ENCODE results near the gene UNCX. TPM values are rescaled to one million over a fixed set of nuclear protein-coding genes. Genes with fewer than 3 reads are reported as not detected.

The UNCX gene
- total RNA-seq, 6 experiments from 2014 or later = not detected

DNA sequence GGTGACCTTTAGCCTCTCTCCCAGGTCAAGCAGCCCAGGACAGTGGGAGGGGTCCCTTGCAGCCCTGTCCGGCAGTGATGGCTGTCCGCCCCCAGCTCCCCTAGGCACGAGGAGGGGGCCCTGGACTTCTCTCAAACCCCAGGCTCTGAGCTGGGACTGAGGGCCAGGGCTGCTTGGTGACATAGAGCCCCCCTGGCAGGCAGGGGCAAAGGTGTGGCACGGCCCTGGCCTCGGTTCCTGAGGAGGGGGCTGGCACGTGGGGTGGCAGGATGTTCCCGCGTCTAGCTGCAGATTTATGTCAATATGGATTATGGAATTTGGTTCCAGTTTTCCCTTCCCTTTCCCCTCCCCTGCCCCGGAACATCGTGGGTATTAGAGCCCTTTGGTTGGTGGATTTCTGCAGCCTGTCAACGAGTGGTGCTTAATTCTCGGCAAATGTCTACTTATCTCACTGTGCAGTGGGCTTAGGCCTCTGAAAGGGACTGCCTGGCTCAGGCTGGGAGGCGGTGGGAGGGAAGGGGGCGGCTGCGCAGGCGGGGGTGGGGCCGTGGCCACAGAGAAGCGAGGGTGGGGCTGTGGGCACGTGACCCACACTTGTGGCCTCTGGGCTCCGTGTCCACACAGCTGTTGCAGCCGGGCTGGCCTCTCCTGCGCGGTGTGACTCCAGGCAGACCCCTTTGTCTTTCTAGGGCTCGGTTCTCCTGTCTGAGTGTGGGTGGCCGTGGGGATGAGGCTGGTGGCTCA lies 19.3 kb downstream of the UNCX start:
- intact Hi-C loops (cut with DNase I) = no loop called here
- Histone ChIP-seq H3K4me1 (no peaks in the 10 kb centered on the region), H3K9me3 (no peaks in the 10 kb centered on the region), H3K36me3 (no peaks in the 10 kb centered on the region), H3K27me3 (peaks cover 0 to 15% of the 10 kb centered on the region in 2 donors), H3K27ac (no peak overlapping the region), H3K4me3 (no peak overlapping the region)
- TF ChIP-seq, protein P1, sequence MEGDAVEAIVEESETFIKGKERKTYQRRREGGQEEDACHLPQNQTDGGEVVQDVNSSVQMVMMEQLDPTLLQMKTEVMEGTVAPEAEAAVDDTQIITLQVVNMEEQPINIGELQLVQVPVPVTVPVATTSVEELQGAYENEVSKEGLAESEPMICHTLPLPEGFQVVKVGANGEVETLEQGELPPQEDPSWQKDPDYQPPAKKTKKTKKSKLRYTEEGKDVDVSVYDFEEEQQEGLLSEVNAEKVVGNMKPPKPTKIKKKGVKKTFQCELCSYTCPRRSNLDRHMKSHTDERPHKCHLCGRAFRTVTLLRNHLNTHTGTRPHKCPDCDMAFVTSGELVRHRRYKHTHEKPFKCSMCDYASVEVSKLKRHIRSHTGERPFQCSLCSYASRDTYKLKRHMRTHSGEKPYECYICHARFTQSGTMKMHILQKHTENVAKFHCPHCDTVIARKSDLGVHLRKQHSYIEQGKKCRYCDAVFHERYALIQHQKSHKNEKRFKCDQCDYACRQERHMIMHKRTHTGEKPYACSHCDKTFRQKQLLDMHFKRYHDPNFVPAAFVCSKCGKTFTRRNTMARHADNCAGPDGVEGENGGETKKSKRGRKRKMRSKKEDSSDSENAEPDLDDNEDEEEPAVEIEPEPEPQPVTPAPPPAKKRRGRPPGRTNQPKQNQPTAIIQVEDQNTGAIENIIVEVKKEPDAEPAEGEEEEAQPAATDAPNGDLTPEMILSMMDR (IDR thresholded peaks at IDR 0.05) = no peak
- no peak for TF ChIP-seq POLR2A (IDR thresholded peaks at IDR 0.05)
- peak in 1 of 3 donors; percentile 29 for DNase-seq
- 27% methylated on average over 11 of the region's 25 CpGs for WGBS (ENCODE audit: insufficient coverage, low coverage, low lambda C conversion rate, missing lambda C conversion rate)
- ATAC-seq = no peak

- H3K4me3 ChIP-seq = no peak overlapping the region
- H3K27ac ChIP-seq = no peak overlapping the region
- H3K27me3 ChIP-seq = peaks cover 0 to 8% of the 10 kb centered on the region in 2 donors
- DNase-seq (peak in 1 of 3 donors; percentile 42), ATAC-seq (no peak)
- TF ChIP-seq POLR2A (IDR thresholded peaks at IDR 0.05) = no peak
- TF ChIP-seq, protein P1 (IDR thresholded peaks at IDR 0.05) = no peak
- no peaks in the 10 kb centered on the region for H3K9me3 ChIP-seq
- intact Hi-C loops (cut with DNase I) = no loop called here
- no peaks in the 10 kb centered on the region for H3K4me1 ChIP-seq
- WGBS (ENCODE audit: insufficient coverage, low coverage, low lambda C conversion rate, missing lambda C conversion rate) = no CpG with 5 or more reads among the region's 17 CpGs
- no peaks in the 10 kb centered on the region for H3K36me3 ChIP-seq
Observed at GRCh38 chr7:1252540-1253090, 19.9 kb downstream of the UNCX start.

DNA sequence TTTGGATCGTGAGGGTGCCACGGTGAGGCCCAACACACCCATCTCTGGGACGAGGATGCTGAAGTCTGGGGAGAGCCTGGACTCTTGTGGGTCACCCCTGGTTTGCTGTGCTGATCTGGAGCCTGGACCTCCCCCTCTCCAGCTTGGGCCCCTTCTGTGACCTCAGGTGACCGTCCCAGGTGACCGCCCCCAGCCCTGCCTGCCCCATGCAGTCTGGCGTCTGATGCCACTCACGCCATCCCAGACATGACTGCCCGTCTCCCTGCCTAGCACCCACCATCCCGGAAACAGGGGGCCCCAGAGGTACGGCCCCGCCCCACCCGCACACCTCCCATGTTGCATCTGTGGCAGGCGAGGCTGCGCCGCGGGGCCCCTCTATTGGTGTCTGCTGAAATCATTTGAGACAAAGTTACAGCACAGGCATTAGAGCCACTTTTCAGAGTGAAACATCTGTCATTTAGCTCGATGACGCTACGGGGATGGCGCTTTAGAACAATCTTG lies 21.1 kb downstream of the UNCX start:
- ATAC-seq (no peak), DNase-seq (peak in 1 of 3 donors; percentile 42)
- no peaks in the 10 kb centered on the region for H3K4me1 ChIP-seq
- TF ChIP-seq, protein P1 (IDR thresholded peaks at IDR 0.05) = no peak
- TF ChIP-seq POLR2A (IDR thresholded peaks at IDR 0.05) = no peak
- no peaks in the 10 kb centered on the region for H3K9me3 ChIP-seq
- no peaks in the 10 kb centered on the region for H3K36me3 ChIP-seq
- no peak overlapping the region for H3K4me3 ChIP-seq
- intact Hi-C loops (cut with DNase I) = no loop called here
- no peak overlapping the region for H3K27ac ChIP-seq
- no peaks in the 10 kb centered on the region for H3K27me3 ChIP-seq
- 63% methylated on average over 10 of the region's 20 CpGs for WGBS (ENCODE audit: insufficient coverage, low coverage, low lambda C conversion rate, missing lambda C conversion rate)

DNA sequence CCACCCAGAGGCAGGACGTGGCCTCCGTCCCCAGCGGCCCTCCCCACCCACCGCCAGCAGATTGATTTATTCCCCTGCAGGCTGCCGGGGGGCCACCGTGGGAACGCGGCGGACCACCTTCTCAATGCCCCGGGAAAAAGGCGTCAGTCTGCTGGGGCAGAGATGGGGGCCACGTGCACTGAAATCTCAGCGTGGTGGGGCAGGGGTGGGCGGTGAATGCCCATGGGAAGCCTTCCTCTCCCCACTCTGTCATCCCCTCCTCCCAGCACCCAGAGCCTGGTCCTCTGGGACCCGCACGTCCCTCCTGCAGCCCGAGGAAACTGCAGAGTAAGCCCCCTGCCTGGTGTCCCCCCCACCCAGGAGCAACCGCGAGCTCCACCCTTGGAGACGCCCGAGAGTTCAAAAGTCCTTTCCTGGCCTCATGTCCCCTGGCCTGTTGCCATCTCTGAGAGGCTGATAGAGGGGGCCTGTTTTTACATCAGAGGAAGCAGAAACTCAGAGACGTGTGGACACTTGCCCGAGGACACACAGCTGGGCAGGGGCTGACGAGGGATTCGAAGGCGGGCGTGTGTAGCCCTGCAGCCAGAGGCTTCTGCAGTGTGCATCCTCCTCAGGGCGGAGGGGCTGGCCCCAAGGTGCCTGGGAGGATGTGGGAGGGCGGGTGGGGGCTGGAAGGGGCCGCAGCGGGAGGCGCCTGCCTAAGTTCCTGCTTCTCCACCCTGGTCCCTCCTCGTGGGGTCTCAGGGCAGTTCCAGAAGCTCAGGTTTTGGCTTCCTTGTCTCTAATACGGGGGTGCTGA lies 21.8 kb downstream of the UNCX start:
- Histone ChIP-seq H3K27me3 (no peaks in the 10 kb centered on the region), H3K36me3 (no peaks in the 10 kb centered on the region), H3K27ac (no peak overlapping the region), H3K4me1 (no peaks in the 10 kb centered on the region), H3K4me3 (no peak overlapping the region), H3K9me3 (no peaks in the 10 kb centered on the region)
- 21% methylated on average over 6 of the region's 34 CpGs for WGBS (ENCODE audit: insufficient coverage, low coverage, low lambda C conversion rate, missing lambda C conversion rate)
- no peak for DNase-seq
- ATAC-seq = no peak
- no peak for TF ChIP-seq POLR2A (IDR thresholded peaks at IDR 0.05)
- TF ChIP-seq, protein P1 (IDR thresholded peaks at IDR 0.05) = no peak
- intact Hi-C loops (cut with DNase I) = no loop called here
